ENCODE data around the gene FBXL5. TPM values are rescaled to one million over a fixed set of nuclear protein-coding genes. Genes with fewer than 3 reads are reported as not detected.

FBXL5 gene
- total and polyA plus RNA-seq, 4 donors, result 45.9 to 138 (median 87.8) TPM

GRCh38 chr4:15702941-15703403, 47.8 kb upstream of the FBXL5 start, which contains the start of gene BST1:
Gene BST1 (plus strand): TSS chr4:15703065. CDS start chr4:15703145, 80 bp downstream.
- no peaks in the 10 kb centered on the region for H3K36me3 ChIP-seq (ENCODE audit: control insufficient read depth in 4 of 4, insufficient read depth in 4 of 4, low read length in 4 of 4)
- ATAC-seq (ENCODE audit: insufficient read depth, low FRiP score) (peak; percentile 85), DNase-seq (peak; percentile 72 to 80 (median 80))
- 3 to 5% methylated on average over 42 to 43 of the region's 43 CpGs for WGBS, 2 donors
- no peak within 1 kb of the TSS for H3K4me3 ChIP-seq
- no peaks in the 10 kb centered on the region for H3K9me3 ChIP-seq (ENCODE audit: control insufficient read depth in 4 of 4, insufficient read depth in 3 of 4, low read length in 3 of 4)
- TF ChIP-seq CTCF (IDR thresholded peaks at IDR 0.05; ENCODE audit: control extremely low read depth, extremely low read depth), result no peak
- H3K4me1 ChIP-seq (ENCODE audit: control insufficient read depth in 5 of 5, insufficient read depth in 5 of 5, low read length in 5 of 5), result peaks cover 0 to 4% (median 2%) of the 10 kb centered on the region in 5 donors
- H3K27ac ChIP-seq (ENCODE audit: low read depth in 1 of 2, low read length in 1 of 2), result peak within 1 kb of the TSS in 1 of 2 donors; percentile 20
- no peaks in the 10 kb centered on the region for H3K27me3 ChIP-seq (ENCODE audit: control insufficient read depth in 3 of 3, insufficient read depth in 3 of 3, low read length in 2 of 3)
- peak within 1 kb of the TSS; percentile 41 to 73 for H3K9ac ChIP-seq (ENCODE audit: insufficient read depth in 1 of 2, low read length in 2 of 2)

- Histone ChIP-seq H3K27me3 (ENCODE audit: control insufficient read depth in 3 of 3, insufficient read depth in 3 of 3, low read length in 2 of 3) (no peaks in the 10 kb centered on the region), H3K4me3 (no peak overlapping the region), H3K9me3 (ENCODE audit: control insufficient read depth in 4 of 4, insufficient read depth in 3 of 4, low read length in 3 of 4) (no peaks in the 10 kb centered on the region), H3K36me3 (ENCODE audit: control insufficient read depth in 4 of 4, insufficient read depth in 4 of 4, low read length in 4 of 4) (no peaks in the 10 kb centered on the region), H3K27ac (ENCODE audit: low read depth in 1 of 2, low read length in 1 of 2) (no peak overlapping the region), H3K9ac (ENCODE audit: insufficient read depth in 1 of 2, low read length in 2 of 2) (no peak overlapping the region), H3K4me1 (ENCODE audit: control insufficient read depth in 5 of 5, insufficient read depth in 5 of 5, low read length in 5 of 5) (no peaks in the 10 kb centered on the region)
- ATAC-seq (ENCODE audit: insufficient read depth, low FRiP score), result no peak
- WGBS, 2 donors, result 95 to 100% methylated on average over 1 of the region's 1 CpG
- no peak for DNase-seq
- no peak for TF ChIP-seq CTCF (IDR thresholded peaks at IDR 0.05; ENCODE audit: control extremely low read depth, extremely low read depth)
Measured at GRCh38 chr4:15696866-15697265, 41.7 kb upstream of the FBXL5 start.

- Histone ChIP-seq H3K4me1 (ENCODE audit: control insufficient read depth in 5 of 5, insufficient read depth in 5 of 5, low read length in 5 of 5) (no peaks in the 10 kb centered on the region), H3K9ac (ENCODE audit: insufficient read depth in 1 of 2, low read length in 2 of 2) (no peak overlapping the region), H3K27ac (ENCODE audit: low read depth in 1 of 2, low read length in 1 of 2) (no peak overlapping the region), H3K4me3 (no peak overlapping the region), H3K36me3 (ENCODE audit: control insufficient read depth in 4 of 4, insufficient read depth in 4 of 4, low read length in 4 of 4) (no peaks in the 10 kb centered on the region), H3K27me3 (ENCODE audit: control insufficient read depth in 3 of 3, insufficient read depth in 3 of 3, low read length in 2 of 3) (no peaks in the 10 kb centered on the region), H3K9me3 (ENCODE audit: control insufficient read depth in 4 of 4, insufficient read depth in 3 of 4, low read length in 3 of 4) (no peaks in the 10 kb centered on the region)
- no peak for DNase-seq
- 74 to 85% methylated on average over 3 of the region's 3 CpGs for WGBS, 2 donors
- TF ChIP-seq CTCF (IDR thresholded peaks at IDR 0.05; ENCODE audit: control extremely low read depth, extremely low read depth), result no peak
- ATAC-seq (ENCODE audit: insufficient read depth, low FRiP score), result no peak
Measured at GRCh38 chr4:15695729-15696128, 40.6 kb upstream of the FBXL5 start.

- Histone ChIP-seq H3K36me3 (ENCODE audit: control insufficient read depth in 4 of 4, insufficient read depth in 4 of 4, low read length in 4 of 4) (no peaks in the 10 kb centered on the region), H3K4me3 (no peak overlapping the region), H3K9me3 (ENCODE audit: control insufficient read depth in 4 of 4, insufficient read depth in 3 of 4, low read length in 3 of 4) (no peaks in the 10 kb centered on the region), H3K27me3 (ENCODE audit: control insufficient read depth in 3 of 3, insufficient read depth in 3 of 3, low read length in 2 of 3) (no peaks in the 10 kb centered on the region), H3K27ac (ENCODE audit: low read depth in 1 of 2, low read length in 1 of 2) (no peak overlapping the region), H3K4me1 (ENCODE audit: control insufficient read depth in 5 of 5, insufficient read depth in 5 of 5, low read length in 5 of 5) (peaks cover 0 to 3% (median 0%) of the 10 kb centered on the region in 5 donors), H3K9ac (ENCODE audit: insufficient read depth in 1 of 2, low read length in 2 of 2) (no peak overlapping the region)
- no peak for ATAC-seq (ENCODE audit: insufficient read depth, low FRiP score)
- DNase-seq, result no peak
- WGBS, 2 donors, result 89 to 92% methylated on average over 10 of the region's 10 CpGs
- no peak for TF ChIP-seq CTCF (IDR thresholded peaks at IDR 0.05; ENCODE audit: control extremely low read depth, extremely low read depth)
Measured at GRCh38 chr4:15695240-15695699, 40.1 kb upstream of the FBXL5 start.
